ENCODE data around the gene MRFAP1L1.
A peak's percentile ranks its signal among the peaks of the same experiment; 100 is the strongest.

The MRFAP1L1 gene

DNA sequence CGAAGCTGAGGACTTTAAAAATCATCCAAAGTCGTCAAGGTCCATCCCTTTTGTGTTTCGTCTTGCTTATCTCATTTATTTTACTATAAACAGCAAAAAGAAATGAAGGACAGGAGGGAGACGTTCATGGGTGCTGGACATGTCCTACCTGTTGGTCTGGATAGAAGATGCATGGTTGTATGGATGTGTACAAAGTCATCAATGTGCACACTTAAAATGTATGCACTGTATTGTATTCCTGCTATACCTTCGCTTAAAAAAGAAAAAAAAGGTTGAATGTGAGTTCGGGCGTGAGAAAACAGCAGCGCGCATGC, 6.0 kb upstream of the MRFAP1L1 start:
- no peak for TF ChIP-seq CTCF (IDR thresholded peaks at IDR 0.05; ENCODE audit: low read depth, low read length)

GRCh38 chr4:6714954-6715353, 5.3 kb upstream of the MRFAP1L1 start:
- Histone ChIP-seq H3K9me3 (ENCODE audit: severe bottlenecking) (no peaks in the 10 kb centered on the region), H3K27me3 (ENCODE audit: insufficient read depth, low read depth, severe bottlenecking) (no peaks in the 10 kb centered on the region), H3K4me3 (ENCODE audit: low read depth, low read length) (peak overlapping the region; percentile 90), H3K36me3 (no peaks in the 10 kb centered on the region; the same call in 1 of the 2 replicates), H3K27ac (peak overlapping the region; percentile 70)
- DNase-seq, result no peak
- TF ChIP-seq CTCF (IDR thresholded peaks at IDR 0.05; ENCODE audit: low read depth, low read length), result no peak

More for the DNA sequence above, 6.0 kb upstream of the MRFAP1L1 start:
- Histone ChIP-seq H3K9me3 (ENCODE audit: severe bottlenecking) (no peaks in the 10 kb centered on the region), H3K36me3 (no peaks in the 10 kb centered on the region; the same call in 1 of the 2 replicates), H3K4me3 (ENCODE audit: low read depth, low read length) (peak overlapping the region; percentile 90), H3K27me3 (ENCODE audit: insufficient read depth, low read depth, severe bottlenecking) (no peaks in the 10 kb centered on the region), H3K27ac (peak overlapping the region; percentile 81)
- DNase-seq, result no peak

GRCh38 chr4:6710996-6711395, 1.3 kb upstream of the MRFAP1L1 start:
- no peak for TF ChIP-seq CTCF (IDR thresholded peaks at IDR 0.05; ENCODE audit: low read depth, low read length)
- no peak for DNase-seq
- H3K27me3 ChIP-seq (ENCODE audit: insufficient read depth, low read depth, severe bottlenecking), result no peaks in the 10 kb centered on the region

GRCh38 chr4:6710282-6710681, 617 bp upstream of the MRFAP1L1 start:
- no peak for TF ChIP-seq CTCF (IDR thresholded peaks at IDR 0.05; ENCODE audit: low read depth, low read length)

More at GRCh38 chr4:6710996-6711395, 1.3 kb upstream of the MRFAP1L1 start:
- Histone ChIP-seq H3K27ac (no peak overlapping the region), H3K36me3 (peaks cover 22% of the 10 kb centered on the region), H3K9me3 (ENCODE audit: severe bottlenecking) (no peaks in the 10 kb centered on the region), H3K4me3 (ENCODE audit: low read depth, low read length) (no peak overlapping the region)

GRCh38 chr4:6706173-6706572, 3.5 kb downstream of the MRFAP1L1 start:
- Histone ChIP-seq H3K36me3 (peaks cover 54% of the 10 kb centered on the region), H3K9me3 (ENCODE audit: severe bottlenecking) (peaks cover 4% of the 10 kb centered on the region), H3K27me3 (ENCODE audit: insufficient read depth, low read depth, severe bottlenecking) (no peaks in the 10 kb centered on the region), H3K27ac (no peak overlapping the region), H3K4me3 (ENCODE audit: low read depth, low read length) (no peak overlapping the region)
- no peak for TF ChIP-seq CTCF (IDR thresholded peaks at IDR 0.05; ENCODE audit: low read depth, low read length)
- no peak for DNase-seq

More at GRCh38 chr4:6710282-6710681, 617 bp upstream of the MRFAP1L1 start:
- H3K27me3 ChIP-seq (ENCODE audit: insufficient read depth, low read depth, severe bottlenecking), result no peaks in the 10 kb centered on the region
- no peaks in the 10 kb centered on the region for H3K9me3 ChIP-seq (ENCODE audit: severe bottlenecking)
- peak overlapping the region; percentile 88 for H3K4me3 ChIP-seq (ENCODE audit: low read depth, low read length)
- H3K27ac ChIP-seq, result peak overlapping the region; percentile 56
- DNase-seq, result no peak
- peaks cover 26% of the 10 kb centered on the region for H3K36me3 ChIP-seq

DNA sequence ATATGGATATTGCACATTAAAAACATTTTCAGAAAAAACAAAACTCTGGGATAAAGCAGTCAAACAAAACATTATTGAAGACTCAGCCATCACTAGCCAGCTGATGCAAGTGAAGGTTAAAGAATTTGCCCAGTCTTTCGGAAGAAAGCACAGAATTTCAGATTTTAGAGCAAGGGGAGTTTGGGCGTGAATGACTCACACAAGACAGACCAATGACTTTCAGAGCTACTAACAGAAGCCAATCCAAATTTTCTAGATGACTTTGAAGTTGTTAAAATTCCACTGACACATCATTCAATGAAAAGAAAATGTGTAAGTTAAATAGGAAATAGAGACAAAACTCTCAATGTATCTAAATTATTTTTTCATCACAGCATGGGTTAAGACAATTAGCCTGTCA, 4.0 kb downstream of the MRFAP1L1 start:
- peaks cover 4% of the 10 kb centered on the region for H3K9me3 ChIP-seq (ENCODE audit: severe bottlenecking)
- H3K27me3 ChIP-seq (ENCODE audit: insufficient read depth, low read depth, severe bottlenecking), result no peaks in the 10 kb centered on the region
- no peak for TF ChIP-seq CTCF (IDR thresholded peaks at IDR 0.05; ENCODE audit: low read depth, low read length)
- H3K4me3 ChIP-seq (ENCODE audit: low read depth, low read length), result no peak overlapping the region
- no peak for DNase-seq
- no peak overlapping the region for H3K27ac ChIP-seq
- peaks cover 55% of the 10 kb centered on the region for H3K36me3 ChIP-seq
